Fibroblast of the aortic adventitia (primary cell): ENCODE results near the gene ARHGAP26. TPM values are rescaled to one million over a fixed set of nuclear protein-coding genes. Genes with fewer than 3 reads are reported as not detected.

Experiments
- DNase-seq: peaks from one replicate; pipeline ENCODE4 v3.0.0-alpha.2; 2010; ENCODE audit warnings: low read depth
- H3K4me3 ChIP-seq: 2 replicates; pipeline ENCODE4 v1.5.1; 2011; ENCODE audit warnings: low read depth, mild to moderate bottlenecking, control low read depth, low read length, moderate library complexity
- CTCF ChIP-seq: IDR thresholded peaks from 2 replicates; pipeline ENCODE4 v1.5.1; 2011; ENCODE audit warnings: mild to moderate bottlenecking, low read length, control low read depth, inconsistent platforms; ENCODE audit not compliant: insufficient read depth
- total RNA-seq: library from RNA; depleted of rRNA; stranded (reverse); fragments of >200 nt; gene quantifications from 2 replicates; pipeline ENCODE4 v1.2.3, GENCODE V29; 2012; ENCODE audit warnings: low replicate concordance

ARHGAP26 gene
- total RNA-seq, 1 donor: 9.0 TPM

- DNase-seq: peak; percentile 91
- H3K4me3 ChIP-seq: no peak overlapping the region
- no peak for TF ChIP-seq CTCF
Measured at GRCh38 chr5:143161885-143162540, 391.8 kb downstream of the ARHGAP26 start.

- DNase-seq: no peak
- no peak for TF ChIP-seq CTCF
- H3K4me3 ChIP-seq: no peak overlapping the region
Measured at GRCh38 chr5:143162810-143163209, 392.6 kb downstream of the ARHGAP26 start.

- H3K4me3 ChIP-seq: no peak overlapping the region
- DNase-seq: no peak
- TF ChIP-seq CTCF: no peak
Measured at GRCh38 chr5:143164557-143164956, 394.4 kb downstream of the ARHGAP26 start.

- no peak overlapping the region for H3K4me3 ChIP-seq
- TF ChIP-seq CTCF: no peak
- DNase-seq: no peak
Measured at GRCh38 chr5:143165049-143165880, 395.1 kb downstream of the ARHGAP26 start.

GRCh38 chr5:143166090-143166489 is 395.9 kb downstream of the ARHGAP26 start:
- no peak for DNase-seq
- H3K4me3 ChIP-seq: no peak overlapping the region
- no peak for TF ChIP-seq CTCF

GRCh38 chr5:143166661-143167420 is 396.7 kb downstream of the ARHGAP26 start:
- H3K4me3 ChIP-seq: no peak overlapping the region
- no peak for DNase-seq
- no peak for TF ChIP-seq CTCF
